ENCODE results near the gene PIK3CB.

GRCh38 chr3:138668107-138668506, 166.6 kb downstream of the PIK3CB start:
- TF ChIP-seq CTCF (IDR thresholded peaks at IDR 0.05) (no peak), POLR2A (IDR thresholded peaks at IDR 0.05) (no peak)

Data from Peyer's patch (tissue), 4 donors.